Adrenal gland (tissue), 5 donors: ENCODE results near the gene AQP1.

Experiments
- POLR2A ChIP-seq, 2 donors: fragments of 450-650 bp; IDR thresholded peaks; one replicate each; pipeline ENCODE4 v1.6.1; 2017; ENCODE audit warnings: antibody characterized with exemption in 2 of 2, mild to moderate bottlenecking in 2 of 2, moderate library complexity in 1 of 2
- TF ChIP-seq, protein P1 (sequence below), 6 experiments: fragments of 450-650 bp in 4 of 6; fragments of 200-600 bp in 2 of 6; sonication (generic) in 1 of 6; IDR thresholded peaks; 1 replicate in 5 of 6; 2 replicates in 1 of 6; pipeline versions ENCODE4 v1.5.1 to v1.8.0; 2016 to 2021; ENCODE audit warnings: antibody characterized with exemption in 6 of 6, mild to moderate bottlenecking in 2 of 6, moderate library complexity in 1 of 6
- donor health status: DM: no; HTN: no; CAD: no.

DNA sequence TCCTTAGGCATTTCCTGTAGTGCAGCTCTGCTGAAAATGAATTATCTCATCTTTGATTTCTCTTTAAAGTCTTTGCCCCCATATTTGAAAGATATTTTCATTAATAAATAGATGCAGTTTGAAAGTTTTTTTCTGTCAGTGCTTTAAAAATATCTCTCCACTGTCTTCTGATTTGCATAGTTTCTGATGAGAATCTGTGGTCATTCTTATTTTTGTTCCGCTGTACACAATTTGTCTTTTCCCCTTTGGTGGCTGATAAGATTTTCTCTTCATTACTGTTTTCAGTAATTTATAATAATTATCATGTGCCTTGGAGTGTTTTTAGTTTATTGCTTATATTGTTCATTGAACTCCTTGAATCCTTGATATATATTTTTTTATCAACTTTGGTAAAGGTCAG, 45.1 kb downstream of the AQP1 start:
- no peak for TF ChIP-seq POLR2A (IDR thresholded peaks at IDR 0.05)
- TF ChIP-seq, protein P1, sequence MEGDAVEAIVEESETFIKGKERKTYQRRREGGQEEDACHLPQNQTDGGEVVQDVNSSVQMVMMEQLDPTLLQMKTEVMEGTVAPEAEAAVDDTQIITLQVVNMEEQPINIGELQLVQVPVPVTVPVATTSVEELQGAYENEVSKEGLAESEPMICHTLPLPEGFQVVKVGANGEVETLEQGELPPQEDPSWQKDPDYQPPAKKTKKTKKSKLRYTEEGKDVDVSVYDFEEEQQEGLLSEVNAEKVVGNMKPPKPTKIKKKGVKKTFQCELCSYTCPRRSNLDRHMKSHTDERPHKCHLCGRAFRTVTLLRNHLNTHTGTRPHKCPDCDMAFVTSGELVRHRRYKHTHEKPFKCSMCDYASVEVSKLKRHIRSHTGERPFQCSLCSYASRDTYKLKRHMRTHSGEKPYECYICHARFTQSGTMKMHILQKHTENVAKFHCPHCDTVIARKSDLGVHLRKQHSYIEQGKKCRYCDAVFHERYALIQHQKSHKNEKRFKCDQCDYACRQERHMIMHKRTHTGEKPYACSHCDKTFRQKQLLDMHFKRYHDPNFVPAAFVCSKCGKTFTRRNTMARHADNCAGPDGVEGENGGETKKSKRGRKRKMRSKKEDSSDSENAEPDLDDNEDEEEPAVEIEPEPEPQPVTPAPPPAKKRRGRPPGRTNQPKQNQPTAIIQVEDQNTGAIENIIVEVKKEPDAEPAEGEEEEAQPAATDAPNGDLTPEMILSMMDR (IDR thresholded peaks at IDR 0.05), result no peak
